ENCODE results near the gene EFCAB8.

The EFCAB8 gene

DNA sequence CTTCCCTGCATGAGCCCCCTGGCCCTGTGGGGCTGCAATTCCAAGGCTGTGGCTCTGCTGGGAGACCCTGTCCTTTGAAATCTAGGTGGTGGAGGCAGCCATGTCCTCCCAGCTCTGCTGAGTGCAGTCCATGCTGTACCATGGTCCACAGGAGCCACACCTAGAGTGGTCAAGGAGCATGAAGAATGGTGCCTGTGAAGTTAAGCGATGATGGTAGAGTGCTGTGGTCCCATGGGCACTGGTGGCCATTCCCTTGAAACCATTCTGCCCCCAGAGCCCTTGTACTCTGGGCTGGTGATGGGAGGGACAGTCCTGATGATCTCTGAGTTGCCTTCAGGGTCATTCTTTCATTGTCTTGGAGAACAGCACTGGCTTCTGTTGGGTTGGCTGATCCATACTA is 55.3 kb downstream of the EFCAB8 start:
- no peak for DNase-seq (ENCODE audit: extremely low read depth, low read depth)

GRCh38 chr20:32917191-32917950 is 58.6 kb downstream of the EFCAB8 start:
- no peak for TF ChIP-seq CTCF (IDR thresholded peaks at IDR 0.05; ENCODE audit: low read depth, low read length)
- DNase-seq (ENCODE audit: extremely low read depth, low read depth) = no peak

More for the DNA sequence above, 55.3 kb downstream of the EFCAB8 start:
- TF ChIP-seq CTCF (IDR thresholded peaks at IDR 0.05; ENCODE audit: low read depth, low read length) = no peak

DNA sequence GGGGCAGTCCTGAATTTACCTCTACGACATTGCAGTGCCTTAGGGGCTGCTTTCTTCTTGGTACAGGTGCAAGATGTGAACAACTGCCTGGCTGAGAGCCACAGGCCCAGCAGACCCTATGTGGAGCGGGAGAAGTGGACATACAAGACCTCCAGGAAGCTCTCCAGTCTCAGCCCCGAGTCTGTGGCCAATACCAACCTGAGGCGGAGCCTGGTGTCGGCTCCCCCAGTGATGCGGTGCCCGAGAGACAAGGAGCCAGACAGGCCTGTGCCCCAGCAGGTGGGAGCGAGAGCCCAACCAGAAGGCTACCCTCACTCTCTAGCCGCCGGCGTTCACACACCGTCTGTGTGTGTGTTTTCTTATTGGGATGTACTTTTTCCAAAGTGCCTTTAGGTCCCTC is 59.6 kb downstream of the EFCAB8 start:
- no peak for TF ChIP-seq CTCF (IDR thresholded peaks at IDR 0.05; ENCODE audit: low read depth, low read length)
- DNase-seq (ENCODE audit: extremely low read depth, low read depth) = no peak

- DNase-seq (ENCODE audit: extremely low read depth, low read depth) = no peak
- TF ChIP-seq CTCF (IDR thresholded peaks at IDR 0.05; ENCODE audit: low read depth, low read length) = no peak
Measured at GRCh38 chr20:32918751-32919150, 60.0 kb downstream of the EFCAB8 start.

DNA sequence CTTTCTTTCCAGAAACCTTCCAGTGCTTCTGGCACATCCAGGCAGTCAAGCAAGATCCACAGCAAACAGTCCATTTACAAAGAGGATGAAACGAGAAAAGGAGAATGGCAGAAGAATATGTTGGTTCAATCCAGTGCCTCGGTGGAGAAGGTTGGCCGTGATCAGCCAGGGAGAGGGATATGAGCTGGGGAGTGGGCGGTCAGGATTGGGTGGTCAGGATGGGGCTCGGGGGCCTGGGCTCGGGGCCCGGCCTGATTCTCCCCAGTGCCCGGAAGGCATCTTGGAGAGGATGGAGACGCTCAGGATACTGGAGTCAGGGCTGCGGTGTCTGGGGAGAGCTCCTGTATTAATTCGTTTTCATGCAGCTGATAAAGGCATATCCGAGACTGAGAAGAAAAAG is 61.3 kb downstream of the EFCAB8 start:
- no peak for DNase-seq (ENCODE audit: extremely low read depth, low read depth)
- no peak for TF ChIP-seq CTCF (IDR thresholded peaks at IDR 0.05; ENCODE audit: low read depth, low read length)

- TF ChIP-seq CTCF (IDR thresholded peaks at IDR 0.05; ENCODE audit: low read depth, low read length) = no peak
- DNase-seq (ENCODE audit: extremely low read depth, low read depth) = no peak
Measured at GRCh38 chr20:32920530-32921298, 62.0 kb downstream of the EFCAB8 start.

DNA sequence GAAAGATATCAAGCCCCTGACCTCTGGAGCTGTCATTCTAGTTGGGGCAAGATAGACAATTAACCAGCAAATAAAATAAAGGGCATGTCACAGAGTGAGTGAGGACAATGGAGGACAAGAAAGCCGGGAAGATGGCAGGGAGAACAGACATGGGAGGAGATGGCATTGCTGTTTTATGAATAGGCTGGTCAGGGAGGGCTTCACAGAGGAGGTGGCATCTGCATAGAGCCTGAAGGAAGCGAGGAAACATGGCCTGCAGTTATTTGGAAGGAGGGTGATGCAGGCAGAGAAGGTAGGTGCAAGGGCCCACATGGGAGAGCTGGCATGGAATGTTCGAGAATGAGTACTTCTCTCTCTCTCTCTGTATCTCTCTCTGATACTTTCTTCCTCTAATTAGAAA is 63.7 kb downstream of the EFCAB8 start:
- DNase-seq (ENCODE audit: extremely low read depth, low read depth) = no peak
- TF ChIP-seq CTCF (IDR thresholded peaks at IDR 0.05; ENCODE audit: low read depth, low read length) = no peak

Measured in AG09319 (cell line).